ENCODE measurements around the gene CPA5.
"Not testable (repeated sequence)": the region's sequence is repeated elsewhere in the genome, so short reads cannot be mapped to it uniquely, and the experiment has no call there.

CPA5 gene

DNA sequence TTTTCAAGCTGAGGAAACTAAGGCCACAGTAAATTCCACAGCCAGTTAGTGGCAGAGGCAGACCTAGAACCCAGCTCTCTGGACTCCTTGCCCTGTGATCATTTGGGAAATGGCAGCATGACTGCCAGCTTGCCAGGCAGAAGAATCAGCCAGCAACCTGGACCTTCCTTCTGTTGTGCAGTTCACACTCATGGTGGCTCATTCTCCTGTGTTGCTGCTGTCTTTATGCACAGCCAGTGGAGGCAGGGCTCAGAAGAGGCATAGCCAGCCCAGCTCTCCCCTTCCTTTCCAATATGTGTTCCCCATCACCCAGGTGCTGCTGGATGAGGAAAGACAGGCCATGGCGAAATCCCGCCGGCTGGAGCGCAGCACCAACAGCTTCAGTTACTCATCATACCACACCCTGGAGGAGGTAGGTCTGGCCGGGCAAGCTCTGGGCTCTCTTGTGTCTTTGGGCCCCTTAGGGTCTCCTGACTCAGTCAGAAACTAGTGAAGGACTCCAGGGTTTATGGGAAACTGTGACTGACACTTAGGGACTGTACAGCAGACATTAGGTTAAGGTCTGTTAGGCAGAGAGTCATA, 14.8 kb downstream of the CPA5 start:
- DNase-seq = no peak

DNA sequence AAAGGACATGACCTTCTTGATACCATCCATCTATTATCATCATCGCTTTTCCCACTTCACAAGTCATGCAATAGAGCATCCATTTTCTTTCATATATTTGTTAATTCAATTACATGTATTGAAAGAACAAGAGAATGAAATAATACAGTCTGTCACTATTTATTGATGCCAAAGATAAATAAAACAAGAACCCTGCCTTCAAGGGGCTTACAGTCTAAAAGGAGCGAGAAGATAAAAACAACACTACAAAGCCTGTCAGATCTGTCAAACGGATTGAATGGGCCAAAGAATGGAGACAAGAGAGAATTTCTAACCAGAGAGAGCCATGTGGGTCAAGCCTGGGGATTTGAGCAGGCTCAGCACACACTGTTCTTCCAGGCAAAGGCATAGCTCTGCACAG, 15.9 kb downstream of the CPA5 start:
- DNase-seq = no peak

DNA sequence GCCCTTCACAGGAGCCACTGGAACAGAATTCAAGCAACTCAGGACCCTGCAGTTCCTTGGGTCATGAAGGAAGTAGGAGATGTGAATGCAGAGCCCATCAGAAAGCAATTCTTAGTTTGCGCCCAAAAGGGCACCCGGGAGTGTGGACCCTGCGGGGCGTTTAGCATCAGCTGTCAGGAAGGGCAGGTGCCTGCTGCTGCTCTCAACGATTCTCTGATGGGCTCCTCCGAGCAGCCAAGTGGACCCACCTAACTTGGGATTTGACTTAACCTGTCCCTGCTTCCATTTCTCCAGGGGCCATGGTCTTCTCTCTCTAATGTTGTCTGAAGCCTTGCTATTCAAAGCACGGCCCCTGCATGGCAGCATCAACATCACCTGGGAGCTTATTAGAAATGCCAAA, 17.1 kb downstream of the CPA5 start:
- no peak for DNase-seq

DNA sequence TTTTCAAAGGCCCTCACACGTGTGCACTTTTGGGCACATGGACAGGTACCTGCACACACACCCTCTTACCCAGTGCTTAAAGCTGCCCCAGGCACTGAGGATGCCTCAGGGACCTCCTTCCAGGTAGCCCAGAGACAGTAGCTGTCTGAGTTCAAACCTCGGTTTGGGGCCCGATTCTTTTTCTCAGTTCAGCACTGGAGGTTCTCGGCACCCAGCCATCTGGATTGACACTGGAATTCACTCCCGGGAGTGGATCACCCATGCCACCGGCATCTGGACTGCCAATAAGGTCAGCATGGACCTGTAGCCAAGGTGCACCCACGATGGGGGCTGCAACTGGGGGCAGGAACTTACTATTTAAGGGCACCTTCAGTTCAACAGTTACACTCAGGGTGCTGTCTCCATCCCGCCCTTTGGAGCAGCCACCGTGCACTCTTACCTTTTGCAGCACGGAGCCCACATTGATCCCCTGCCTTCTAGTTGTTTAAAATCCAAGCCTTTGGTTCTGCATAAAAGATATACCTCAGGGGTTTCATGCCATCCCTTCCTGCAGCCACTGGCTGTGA, 17.7 kb downstream of the CPA5 start:
- no peak for DNase-seq

DNA sequence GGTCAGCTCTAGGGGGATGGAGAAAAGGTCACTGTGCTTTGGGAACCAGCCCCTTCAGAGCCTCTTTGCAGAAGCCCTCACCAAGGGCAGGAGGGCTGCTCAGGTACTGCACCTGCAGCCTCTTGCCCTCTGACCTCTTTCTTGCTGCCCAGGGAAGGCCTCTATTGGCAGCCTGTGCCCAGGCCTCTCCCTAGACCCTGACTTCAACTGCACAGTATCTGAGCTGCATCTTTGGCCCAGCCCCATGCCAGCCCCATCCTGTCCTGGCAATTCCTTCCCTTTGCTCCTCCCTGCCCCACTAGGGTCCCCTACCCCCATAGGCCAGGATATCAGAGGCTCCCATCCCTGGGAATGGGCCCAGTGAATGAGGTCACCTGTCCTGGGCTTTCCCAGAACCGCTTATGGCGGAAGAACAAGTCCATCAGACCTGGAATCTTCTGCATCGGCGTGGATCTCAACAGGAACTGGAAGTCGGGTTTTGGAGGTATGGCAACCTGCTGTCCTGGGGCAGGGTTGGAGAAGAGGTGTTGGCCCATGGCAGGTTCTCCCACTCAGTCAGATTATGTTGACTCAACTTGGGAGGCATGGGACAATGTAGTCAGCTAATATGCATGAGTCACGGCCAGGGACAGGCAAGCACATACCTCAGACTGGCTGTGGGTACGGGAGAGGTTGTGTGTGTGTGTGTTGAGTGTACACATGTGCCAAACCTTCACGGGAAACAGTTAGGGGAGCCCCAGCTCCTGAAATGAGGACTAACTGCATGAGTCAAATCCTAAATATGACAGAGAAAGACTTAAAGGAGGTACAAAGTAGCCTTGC, 18.6 kb downstream of the CPA5 start:
- no peak for DNase-seq

DNA sequence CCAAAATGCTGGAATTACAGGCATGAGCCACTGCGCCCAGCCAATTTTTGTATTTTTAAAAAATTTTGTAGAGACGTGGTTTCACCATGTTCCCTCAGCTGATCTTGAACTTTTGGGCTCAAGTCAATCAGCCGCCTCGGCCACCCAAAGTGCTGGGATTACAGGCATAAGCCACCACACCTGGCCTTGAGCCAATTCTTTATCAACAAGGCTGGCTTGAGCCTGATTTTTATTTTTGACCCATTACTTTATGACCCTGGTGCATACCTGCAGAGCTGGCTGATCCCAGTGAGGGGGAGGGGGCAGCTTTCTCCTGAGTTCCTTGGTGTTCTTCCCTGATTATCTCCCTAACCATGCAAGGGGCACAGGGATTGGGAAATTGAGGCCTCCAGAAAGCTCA, 19.8 kb downstream of the CPA5 start:
- no peak for DNase-seq

DNA sequence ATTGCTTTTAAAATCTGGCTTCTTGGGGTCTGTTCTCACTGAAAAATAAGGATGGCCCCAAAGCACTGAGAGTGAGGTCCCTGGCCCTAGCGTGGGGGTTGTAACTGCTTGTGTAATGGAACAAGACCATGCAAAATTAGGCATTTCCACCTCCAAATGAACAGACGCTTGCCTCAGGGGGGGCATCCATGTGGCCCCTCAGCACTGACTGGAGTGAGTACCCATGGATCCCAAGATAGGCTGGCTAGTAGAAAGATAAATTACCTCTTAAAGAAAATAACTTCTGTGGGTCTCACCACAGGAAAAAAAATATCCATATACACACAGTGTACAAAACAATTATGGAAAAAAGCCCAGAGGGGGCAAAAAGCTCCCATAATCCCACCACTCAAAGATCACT, 20.5 kb downstream of the CPA5 start:
- no peak for DNase-seq

DNA sequence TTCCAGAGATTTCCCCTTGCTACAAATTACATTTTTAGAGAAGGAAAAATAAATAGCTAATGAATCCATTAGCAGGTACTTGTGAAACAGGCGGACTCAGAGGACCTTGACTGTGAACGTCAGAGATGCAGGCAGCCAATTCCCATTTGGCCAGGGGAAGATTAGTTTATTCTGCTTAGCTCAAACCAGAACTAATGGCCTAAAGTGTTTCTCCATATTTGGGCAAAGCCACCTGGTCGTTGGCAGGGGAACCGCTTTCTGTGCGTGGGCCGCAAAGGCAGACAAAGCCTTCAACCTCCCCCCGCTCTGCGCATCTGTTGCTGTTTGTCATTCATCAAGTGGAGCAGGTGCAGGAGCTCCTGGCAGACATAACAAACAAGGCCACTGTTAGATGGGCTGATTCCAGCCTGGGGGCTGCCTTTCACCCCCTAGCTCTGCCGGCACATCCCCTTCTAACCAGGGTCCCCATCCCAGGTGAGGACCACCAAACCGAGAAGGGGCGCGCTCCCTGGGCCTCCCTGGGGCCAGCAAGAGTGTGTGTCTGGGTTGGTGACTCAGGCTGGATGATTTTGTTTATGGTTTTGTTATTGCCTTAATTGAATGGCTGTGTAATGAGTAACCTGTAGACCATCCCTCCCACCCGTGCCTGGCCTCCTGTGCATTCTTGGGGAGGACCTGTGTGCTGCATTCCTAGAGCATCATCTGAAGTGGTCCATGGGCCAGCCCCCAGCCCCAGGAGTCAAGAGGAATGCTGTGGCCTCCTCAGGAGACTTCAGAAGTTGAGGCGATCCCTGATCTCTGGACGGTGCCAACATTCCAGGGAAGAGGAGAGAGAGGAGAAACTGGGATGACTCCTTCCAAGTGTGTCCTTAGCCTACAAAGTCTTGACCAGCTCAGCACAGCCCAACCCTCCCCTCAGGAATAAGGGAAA, 21.2 kb downstream of the CPA5 start:
- DNase-seq = no peak

DNA sequence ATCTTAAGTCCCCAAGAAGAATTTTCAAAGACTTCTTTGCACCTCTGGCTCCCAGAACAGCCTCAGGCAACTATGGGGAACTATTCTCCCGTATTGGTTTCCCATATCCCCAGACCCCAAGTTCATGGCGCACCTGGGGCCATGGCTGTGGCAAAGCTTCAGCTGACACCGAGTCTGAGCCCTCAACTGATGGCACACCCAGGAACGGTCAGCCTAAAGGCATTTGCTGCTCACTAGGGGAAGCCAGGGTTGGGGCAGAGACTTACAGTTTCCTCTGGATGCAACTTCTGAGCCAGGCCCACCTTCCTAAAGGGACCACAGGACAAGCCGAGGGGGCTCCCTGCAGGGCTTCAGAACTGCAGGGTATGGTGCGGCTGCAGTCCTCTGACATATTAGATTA, 21.9 kb downstream of the CPA5 start:
- DNase-seq = no peak

DNA sequence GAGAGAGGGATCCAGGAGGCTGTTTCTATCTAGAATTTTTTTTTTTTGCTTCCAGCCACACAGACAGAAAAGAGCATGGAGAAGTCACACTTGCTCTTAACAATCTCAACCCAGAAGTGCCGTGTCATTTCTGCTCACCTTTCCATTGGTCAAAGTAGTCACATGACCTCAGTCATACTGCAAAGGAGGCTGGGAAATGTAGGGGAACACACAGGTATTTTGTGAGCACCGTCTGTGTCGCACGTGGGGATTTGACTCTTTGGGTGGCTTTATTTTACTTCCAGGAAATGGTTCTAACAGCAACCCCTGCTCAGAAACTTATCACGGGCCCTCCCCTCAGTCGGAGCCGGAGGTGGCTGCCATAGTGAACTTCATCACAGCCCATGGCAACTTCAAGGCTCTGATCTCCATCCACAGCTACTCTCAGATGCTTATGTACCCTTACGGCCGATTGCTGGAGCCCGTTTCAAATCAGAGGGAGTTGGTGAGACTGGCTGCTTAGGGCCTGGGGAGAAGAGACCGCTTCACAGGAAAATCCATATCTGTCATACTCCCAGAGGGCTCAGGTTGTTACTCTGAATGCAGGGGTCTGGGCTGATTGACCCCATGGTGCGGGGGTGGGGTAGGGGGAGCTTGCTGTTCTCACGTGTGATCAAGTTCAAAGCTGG, 22.6 kb downstream of the CPA5 start:
- DNase-seq = no peak

DNA sequence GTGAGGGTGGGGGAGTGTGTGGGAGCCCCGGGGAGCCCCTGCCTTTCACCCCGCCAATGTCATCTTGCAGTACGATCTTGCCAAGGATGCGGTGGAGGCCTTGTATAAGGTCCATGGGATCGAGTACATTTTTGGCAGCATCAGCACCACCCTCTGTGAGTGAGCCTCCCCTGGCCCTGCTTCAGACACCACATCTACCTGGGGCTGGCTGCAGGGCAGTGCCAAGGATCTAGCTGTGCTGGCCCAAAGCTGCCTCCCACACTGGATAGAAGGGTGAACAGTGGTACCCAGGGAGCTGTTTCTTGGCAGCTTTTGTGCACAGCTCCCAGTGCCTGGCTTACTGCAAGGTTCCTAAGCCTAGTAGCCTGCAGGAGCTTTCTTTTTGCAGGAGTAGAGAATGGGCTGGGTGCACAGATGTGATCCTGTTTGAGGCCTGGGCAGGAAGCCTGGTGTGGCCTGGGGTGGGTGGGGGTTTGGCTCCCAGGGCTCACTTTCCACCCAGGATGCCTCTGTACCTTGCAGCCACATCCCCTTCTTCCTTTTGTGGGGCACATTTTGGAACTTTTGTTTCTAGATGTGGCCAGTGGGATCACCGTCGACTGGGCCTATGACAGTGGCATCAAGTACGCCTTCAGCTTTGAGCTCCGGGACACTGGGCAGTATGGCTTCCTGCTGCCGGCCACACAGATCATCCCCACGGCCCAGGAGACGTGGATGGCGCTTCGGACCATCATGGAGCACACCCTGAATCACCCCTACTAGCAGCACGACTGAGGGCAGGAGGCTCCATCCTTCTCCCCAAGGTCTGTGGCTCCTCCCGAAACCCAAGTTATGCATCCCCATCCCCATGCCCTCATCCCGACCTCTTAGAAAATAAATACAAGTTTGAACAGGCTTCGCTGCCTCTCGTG, 23.5 kb downstream of the CPA5 start:
- no peak for DNase-seq

DNA sequence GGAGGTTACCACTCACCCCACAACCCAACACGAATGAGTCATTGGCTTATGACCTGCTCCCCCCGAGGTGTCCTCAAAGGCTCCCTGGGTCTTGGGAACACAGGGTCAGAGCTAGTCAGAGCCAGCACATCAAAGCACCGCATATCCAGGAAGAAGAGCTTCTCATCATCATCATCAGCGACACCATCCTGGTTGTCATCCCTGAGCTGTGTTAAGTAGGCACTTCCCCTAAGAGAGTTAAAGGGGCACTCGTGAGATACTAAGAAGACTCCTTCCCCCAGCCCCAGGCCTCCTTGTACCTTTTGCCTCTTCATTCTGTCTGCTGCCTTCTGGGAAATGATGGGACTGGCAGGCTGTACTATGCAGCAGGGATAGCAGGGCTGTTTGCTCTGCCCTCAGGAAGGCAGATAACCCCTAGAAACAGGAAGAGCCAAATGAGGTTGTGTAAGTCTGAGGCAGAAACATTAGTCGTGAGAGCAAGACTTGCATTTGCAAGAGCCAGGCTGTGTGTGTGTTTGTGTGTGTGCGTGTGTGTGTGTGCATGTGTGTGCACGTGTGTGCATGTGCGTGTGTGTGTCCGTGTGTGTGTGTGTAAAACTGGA, 24.6 kb downstream of the CPA5 start:
- DNase-seq = no peak

DNA sequence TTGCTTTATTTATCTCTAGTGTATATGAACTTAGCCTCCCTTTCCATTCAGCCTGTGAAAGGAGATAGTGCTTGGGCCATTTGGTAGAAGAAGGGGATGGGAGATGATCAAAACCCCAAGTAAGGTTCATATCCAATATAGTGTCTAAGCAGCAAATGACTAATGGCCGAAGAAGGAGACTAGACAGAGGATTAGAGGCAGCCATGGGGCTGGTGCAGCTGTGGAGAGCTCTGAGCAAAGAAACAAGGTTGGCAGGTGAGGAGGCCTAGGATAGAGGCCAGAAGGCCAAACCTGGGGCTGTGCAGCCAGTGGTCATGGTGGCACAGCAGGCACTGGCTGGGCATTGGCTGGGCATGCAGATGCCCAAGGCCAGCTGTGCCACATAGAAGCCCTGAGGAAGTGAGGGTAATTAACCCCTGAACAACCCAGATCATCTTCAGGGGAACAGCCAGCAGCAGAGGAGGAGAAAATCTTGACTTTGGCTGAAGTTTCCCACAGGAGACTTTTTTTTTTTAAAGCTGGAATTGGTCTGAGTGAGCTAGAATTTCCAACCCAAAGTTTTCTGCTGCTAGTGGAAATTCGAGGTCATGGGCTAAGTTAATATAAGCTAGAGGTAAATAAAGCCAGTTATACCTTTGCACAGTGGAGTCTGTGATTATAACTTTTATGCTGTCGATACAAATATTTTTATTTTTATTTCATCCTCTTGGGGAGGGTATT, 25.4 kb downstream of the CPA5 start:
- DNase-seq = no peak

DNA sequence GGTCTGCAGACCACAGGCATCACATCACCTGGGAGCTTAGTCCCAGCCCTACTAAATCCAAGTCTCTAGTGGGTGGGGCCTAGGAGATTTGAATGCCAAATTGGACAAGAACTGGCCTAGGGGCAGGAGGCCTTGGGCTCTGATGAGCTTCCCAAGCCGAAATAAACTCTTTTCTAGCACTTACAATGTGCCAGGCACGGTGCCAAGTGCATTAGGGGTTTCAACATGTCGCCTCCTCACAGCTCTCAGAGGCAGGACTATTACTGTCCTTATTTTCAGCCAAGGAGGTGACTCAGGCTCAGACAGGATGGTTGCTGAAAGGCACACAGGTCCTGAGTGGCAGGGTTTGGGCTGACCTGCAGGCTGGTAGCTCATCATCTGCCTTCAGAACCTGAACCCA, 26.4 kb downstream of the CPA5 start:
- DNase-seq = no peak

DNA sequence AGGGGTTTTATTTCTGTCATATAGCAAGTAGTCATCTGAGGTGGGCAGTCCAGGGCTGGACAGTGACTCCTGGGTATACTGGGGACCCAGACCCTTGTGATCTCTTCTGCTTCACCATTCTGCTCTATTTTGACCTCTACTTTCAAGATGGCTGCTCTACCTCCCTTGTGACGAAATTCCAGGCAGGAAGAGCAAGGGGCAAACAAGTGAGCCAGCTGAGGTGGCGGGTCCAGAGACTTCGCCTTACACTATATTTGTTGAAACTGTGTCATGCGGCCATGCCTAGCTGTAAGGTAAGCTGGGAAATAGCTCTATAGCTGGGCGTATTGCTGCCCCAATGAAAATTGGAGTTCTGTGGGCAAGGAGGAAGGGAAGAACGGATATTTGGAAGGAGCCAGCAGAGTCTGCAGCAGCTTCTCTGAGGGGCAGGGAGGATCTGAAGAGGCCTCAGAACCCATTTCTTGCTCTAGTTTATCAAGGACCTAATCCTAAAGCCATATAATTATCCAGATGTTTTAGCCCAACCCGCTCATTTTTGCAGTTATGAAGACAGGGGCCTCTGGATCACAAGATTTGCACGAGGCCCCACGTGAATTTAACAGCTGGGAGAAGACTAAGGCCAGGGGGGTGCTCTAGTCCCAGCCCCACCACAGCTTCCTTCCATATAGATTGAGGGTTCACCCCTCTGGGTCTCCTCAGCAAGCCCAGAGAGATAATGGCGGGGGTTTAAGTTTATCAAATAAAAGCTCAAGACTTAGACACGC, 28.0 kb downstream of the CPA5 start:
- no peak for DNase-seq

DNA sequence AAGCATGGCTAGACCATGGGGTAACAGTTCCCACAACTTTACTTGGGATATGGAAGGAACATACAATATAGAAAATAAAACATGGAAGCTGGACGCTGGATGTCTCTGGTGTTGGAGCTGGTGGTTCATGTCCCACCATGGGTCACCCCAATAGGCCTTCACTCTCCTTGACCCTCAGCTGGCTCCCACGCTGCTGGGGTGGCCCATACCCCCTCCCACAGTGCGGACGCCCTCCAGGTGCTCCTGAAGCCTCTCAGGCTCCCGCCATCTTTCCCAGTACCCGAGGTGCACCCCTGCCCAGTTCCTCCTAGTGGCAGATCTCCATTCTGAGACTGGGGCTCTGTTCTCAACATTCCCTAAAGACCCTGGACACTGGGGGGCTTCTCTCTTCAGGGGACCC, 29.9 kb downstream of the CPA5 start:
- no peak for DNase-seq

DNA sequence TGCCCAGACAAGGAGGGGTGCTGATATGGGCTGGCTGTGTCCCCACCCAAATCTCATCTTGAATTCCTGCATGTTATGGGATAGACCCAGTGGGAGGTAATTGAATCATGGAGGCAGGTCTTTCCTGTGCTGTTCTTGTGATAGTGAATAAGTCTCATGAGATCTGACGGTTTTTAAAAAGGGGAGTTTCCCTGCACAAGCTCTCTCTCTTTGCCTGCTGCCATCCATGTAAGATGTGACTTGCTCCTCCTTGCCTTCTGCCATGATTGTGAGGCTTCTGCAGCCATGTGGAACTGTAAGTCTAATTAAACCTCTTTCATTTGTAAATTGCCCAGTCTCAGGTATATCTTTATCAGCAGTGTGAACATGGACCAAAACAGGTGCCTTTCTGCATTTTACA, 31.8 kb downstream of the CPA5 start:
- not testable (repeated sequence) for DNase-seq

DNA sequence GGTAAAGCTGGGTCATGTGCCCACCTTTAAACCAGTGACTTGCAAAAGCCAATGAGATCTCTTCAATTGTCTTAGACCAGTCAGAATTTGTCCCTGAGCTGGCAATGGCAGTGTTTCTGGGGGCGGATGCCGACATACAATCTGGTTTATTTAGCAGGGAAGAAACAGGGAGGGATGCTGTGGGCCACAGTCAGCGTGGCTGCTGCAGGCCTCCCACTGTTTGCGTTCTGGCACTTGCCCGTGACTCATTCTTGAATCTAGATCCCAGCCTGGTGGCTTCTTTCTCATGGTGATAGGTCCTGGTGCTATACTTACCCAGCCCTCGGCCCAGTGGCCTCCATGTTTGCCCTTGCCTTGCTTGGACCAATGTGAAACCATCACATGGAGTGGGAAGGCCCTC, 32.6 kb downstream of the CPA5 start:
- DNase-seq = no peak

DNA sequence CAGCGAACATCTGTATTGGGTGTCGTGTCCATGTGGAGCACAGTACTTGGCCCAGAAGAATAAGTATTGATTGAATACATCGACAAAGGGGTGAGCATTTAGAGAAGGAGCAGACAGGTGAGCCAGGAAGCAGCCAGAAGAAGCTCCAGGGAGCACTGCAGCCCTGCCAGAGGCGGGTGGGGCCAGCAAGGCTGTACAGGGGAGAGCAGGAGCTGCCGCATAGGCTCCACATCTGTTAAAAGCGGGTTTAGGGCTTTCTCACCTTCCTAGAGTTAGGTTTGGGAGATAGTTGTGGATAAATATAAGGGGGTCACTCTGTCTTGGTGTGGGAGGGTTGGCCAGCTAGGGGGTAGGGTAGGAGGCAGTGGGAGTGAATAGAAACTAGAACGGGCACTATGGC, 34.4 kb downstream of the CPA5 start:
- DNase-seq = no peak

DNA sequence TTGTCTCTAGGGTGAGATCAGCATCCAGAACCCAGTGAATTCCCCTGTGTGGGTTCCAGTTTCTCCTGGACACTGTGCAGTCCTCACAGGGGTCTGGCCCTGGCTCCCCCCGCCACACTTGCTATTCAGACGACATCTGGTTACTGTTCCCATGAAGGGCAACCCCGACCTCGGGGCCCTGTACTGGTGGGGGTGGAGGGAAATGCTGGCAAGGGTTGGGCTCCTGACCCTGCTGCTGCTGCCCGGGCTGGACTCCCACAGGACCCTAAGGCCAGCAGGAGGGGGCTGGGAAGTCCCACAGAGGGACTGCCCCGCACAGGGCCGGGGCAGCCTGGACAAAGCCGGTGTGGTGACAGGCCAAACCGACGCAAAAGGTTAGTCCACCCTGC, 34.9 kb downstream of the CPA5 start:
- no peak for DNase-seq
